Stimulated activated CD4-positive, alpha-beta T cell treated with anti-CD3 and anti-CD28 coated beads, Interleukin-1b, Interleukin-23, amount 100 ng/mL, for 1 hour (primary cell): ENCODE data around the gene QRICH1.
A peak's percentile ranks its signal among the peaks of the same experiment; 100 is the strongest.

ENCODE experiments used
- DNase-seq, 2 donors: peaks; one replicate each; pipeline ENCODE4 v3.0.0-alpha.2; 2020; ENCODE audit warnings: low read depth in 2 of 2

Gene QRICH1

DNA sequence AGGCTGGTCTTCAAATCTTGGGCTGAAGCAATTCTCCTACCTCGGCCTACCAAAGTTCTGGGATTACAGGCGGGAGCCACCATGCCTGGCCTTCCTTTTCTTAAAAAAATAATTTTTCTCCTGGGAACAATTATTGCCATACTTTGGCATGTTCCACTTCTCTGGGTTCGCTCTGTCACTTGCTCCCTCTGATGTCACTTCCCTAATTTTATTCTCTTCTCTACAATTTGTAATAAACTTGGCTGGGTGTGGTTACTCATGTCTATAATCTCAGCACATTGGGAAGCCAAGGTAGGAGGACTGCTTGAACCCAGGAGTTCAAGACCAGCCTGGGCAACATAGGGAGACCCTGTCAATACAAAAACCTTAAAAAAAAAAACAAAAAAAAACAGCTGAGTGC is 58.6 kb downstream of the QRICH1 start:
- DNase-seq = no peak

DNA sequence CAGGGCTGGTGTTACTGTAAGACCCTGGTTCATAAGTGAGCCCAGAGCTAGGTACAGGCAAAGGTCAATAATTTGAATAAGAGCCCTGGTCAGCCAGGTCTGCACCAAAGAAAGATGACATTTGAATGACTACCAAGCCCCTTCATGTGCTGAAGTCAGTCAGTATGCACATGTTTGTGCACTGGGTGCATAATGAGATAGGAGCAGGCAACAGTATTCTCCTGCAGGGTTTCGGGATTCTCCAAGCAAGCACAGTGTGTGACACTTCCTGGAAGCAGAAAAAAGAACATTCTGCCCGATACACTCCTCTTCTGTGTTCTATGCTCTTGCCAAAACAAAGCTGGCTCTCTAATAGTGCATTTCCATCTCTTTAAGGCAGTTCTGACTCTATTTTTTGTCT is 59.2 kb downstream of the QRICH1 start:
- DNase-seq = no peak

DNA sequence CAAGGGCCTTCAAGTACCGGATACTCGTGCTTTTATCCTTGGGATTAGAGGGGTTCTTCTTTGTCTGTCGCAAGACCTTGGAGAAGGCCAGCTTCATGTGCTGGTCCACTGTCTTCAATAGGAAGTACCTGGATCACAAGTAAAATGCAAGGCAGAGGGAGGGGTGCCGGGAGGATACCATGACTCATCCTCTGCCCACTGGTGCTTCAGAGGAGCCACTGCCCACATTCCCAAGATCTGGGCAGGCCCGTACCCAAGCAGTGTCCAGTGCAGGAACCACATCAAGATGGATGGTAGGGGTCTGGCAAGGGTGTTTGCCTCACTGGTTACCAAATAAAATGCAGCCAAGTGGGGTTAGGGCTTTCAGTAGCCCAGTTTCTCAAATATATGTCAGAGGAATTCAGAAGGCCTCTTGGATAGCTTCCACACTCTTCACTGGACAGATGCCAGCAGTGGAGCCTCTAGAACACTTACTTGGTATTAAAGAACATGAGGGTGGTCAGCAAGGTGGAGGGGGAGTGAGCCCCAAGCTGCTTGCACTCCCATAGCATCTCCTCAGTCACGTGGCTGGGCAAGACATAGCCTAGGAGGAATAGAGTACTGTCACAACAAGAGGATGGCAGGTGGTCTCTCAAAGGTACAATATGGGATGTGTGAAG is 61.1 kb downstream of the QRICH1 start:
- DNase-seq = no peak

DNA sequence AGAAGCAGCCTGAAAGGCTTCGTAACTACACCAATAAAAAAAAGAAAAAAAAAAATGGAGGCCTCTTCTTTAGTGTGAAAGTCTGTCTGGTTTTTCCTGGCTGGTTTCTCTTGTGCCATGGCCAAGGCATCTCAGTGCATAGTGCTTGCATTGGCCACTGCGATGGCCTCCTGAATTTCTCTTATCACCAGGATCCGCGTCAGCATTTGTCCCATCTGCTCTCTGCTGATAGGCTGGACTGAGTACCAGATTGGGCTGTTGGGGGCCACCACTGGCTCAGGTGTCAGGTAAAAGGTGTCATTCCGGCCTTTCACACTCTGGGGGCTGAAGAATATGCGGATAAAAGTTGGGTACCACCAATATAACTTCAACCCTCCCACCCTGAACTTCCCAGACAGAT is 63.5 kb downstream of the QRICH1 start:
- DNase-seq = no peak

DNA sequence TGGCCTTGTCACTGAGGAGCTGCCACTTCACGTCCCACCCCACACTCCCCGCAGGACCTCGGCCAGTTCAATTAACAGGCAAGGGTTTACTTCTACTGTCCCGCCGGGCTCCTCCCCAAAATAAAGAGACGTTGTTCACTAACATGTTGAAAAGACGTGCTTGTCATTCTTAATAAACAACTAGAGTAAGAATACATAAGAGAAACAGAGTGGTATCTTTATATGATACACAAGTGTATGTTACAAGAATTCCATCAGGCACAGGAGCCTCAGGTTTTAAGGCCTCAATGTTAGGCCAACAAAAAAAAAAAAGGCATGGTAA is 64.3 kb downstream of the QRICH1 start:
- no peak for DNase-seq

DNA sequence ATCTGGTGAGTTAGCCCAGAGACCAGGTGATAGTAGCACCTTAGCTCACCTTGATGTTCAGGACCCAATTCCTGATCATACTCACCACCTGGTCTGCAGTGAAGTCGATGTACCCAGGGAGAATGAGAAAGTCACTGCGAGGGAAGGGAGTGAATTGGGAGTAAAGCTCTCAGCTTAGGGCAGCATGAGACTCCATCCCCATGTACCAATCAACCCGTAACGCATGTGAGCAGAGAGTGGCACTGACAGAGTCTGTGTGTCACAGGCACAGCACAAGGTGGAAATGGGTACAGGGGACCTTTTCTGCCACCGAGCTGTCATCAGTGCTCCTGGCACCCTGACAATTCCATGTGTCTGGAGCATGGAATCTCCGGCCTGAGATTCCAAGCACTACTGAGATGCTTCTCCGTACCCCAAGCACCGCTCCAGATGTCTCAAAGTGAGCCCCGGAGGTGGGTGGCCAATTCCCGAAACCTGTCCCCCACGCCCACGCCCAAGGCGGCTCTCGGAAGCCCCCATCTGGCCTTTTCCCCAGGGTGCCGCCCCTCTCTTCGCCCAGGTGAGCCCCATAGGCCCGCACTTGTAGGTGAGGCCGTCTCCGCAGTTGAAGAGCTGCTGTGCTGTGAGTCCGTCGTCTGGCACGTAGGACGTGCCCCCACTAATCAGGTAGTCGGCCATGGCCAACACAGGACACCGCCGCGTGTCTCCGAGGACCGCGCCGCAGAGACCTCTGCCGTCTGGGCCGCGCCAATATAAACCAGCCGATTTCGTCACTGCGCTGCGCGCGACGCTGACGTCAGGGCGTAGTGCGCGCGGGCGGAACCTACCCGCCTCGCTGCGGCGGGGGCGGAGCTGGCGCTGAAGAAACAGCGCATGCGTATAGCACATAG is 65.0 kb downstream of the QRICH1 start, which contains the start of gene IMPDH2:
IMPDH2 (minus strand) TSS at position 726 of the 890 bp plus-strand sequence; CDS start at position 678, 48 bp downstream.
- peak; percentile 84 to 90 for DNase-seq

DNA sequence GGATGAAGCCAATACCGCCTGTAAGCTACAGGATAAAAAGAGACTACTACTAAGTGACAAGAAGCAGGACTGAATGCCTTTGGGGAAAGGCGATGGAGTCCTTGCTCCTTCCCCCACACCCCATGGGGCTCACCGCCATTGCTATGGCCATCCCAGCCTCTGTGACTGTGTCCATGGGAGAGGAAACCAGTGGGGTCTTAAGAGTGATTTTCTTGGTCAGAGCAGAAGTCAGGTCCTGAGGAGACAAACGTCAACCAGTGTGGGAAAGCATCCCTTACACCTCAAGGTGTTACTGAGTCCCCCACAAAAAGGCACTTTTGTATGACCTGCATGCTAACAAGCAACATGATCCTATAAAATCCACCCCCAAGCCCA is 65.6 kb downstream of the QRICH1 start:
- no peak for DNase-seq

DNA sequence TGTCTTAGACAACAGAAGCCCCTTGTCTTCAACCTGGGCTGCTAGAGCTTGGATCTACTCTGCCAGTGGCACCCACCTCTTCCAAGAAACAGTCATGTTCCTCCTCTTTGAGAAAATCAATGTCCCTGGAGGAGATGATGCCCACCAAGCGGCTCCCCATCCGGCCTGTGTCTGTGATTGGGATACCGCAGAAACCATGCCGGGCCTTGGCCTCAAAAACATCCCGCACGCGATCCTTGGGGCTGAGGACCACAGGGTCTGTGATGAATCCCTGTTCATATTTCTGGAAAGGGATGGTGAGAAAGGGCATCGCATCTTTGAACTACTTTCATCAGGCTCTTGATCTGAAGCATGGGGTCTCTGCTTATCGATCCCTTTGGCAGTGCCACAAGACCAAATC is 66.2 kb downstream of the QRICH1 start:
- DNase-seq = no peak

DNA sequence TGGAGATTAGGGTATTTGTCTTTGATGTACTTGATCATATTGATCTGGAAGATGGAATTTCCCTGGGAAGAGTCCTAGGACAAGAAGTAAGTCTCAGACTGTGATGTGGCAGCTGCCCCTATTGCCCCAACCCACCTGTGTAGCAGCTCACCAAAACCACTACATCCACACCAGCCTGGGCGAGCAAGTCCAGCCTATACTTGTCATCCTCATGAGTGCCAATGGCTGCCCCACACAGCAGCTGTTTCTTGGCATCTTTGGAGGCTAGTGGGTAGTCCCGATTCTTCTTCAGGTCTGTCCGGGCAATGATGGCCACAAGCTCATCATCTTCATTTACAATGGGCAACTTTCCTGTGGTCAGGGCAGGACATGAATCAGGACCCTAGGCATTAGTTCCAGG is 67.3 kb downstream of the QRICH1 start:
- DNase-seq = no peak

DNA sequence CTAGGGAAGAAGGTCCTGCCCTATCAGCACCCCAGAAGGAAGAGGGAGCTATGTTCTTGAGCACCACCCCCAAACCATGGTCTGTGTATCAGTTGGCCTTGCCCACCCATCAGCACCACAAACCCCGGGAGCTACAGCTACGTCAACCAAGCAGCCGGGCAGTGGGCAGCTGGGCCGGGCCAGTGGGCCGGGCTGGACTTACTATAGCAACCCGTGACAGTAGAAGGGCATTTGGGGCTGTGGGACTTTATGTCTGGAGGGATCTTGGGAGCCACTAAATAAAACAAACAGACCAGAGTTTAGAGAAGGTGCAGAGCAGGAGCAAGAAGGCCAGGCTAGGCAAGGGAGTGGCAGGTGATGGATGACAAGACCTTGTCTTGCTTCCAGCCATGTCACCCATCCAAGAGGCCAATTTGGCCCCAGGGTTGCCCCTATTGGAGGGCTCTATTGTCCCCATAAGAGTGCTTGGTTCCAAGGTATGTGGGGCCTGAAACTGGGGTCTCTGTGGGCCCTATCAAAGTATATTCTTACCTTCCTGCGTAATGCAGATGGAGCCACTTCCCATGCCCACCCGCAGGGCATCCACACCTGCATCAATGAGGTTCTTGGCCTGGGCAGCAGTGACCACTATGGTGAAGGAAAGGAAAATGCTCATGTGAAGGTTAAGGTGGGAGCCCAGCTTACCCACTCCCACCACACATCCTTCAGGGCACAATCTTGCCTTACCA is 67.9 kb downstream of the QRICH1 start:
- DNase-seq = no peak

DNA sequence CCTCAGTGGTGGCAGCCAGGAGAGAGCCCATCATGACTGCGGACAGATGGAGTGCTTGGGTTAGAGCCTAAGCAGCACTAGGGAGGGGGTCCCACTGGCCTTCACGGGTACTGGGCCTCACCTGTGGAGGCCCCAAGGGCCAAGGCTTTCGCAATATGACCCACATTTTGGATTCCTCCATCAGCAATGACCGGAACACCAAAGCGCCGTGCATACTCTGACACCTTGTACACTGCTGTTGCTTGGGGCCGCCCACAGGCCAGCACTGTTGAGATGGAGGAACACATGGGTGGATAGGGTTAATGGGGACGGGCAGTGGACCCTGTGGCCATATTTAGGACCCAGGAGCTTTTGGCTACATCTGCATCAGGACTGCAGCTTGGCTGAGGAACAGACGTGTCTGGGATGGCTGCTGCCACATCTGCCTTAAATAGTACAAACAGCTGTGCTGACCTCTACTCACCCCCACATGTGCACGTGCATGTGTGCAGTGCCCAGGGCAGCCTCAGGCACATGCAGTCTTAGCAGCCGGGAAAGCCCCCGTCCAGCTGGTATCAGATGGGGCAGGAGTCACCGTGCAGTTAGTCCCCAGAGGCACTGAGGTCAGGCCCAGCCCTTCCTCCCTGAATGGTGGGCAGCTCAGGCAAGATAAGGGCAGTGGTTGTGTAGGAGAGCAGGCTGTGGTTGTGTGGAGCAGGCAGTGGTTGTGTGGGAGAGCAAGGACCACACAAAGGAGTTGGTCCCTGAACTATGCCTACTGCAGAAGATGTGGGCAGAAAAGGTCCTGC is 68.7 kb downstream of the QRICH1 start:
- DNase-seq = no peak

DNA sequence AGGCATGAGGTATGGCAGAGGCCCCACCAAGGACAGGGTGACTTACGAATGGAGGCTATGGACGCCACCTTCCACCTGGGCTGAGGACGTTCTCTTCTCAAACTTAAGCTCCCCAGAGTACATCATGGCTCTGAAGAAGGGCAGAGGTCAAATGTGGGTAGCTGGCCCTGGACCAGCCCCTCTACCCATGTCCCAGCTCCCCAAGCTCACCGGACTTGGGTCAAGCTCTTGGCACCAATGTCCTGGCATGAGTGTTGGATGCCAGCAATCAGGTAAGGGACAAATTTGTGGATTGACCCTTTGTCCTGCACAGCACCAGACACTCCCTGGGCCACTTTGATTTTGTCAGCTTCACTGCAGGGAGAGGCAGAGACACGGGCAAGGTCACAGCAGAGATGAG is 69.4 kb downstream of the QRICH1 start:
- DNase-seq = no peak

DNA sequence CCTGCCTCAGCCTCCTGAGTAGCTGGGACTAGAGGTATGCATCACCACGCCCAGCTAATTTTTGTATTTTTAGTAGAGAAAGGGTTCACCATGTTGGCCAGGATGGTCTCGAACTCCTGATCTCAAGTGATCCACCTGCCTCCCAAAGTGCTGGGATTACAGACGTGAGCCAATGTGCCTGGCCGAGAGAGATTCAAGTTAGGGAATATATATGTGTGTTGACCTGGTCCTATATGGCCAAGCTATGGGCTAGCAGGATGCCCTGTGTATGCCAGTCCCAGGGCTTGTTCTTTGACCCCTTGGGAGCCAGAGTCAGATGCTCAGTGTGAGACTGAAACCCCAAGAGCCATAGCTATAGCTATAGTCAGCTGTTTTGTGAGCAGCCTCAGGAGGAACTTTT is 70.1 kb downstream of the QRICH1 start:
- DNase-seq = no peak

DNA sequence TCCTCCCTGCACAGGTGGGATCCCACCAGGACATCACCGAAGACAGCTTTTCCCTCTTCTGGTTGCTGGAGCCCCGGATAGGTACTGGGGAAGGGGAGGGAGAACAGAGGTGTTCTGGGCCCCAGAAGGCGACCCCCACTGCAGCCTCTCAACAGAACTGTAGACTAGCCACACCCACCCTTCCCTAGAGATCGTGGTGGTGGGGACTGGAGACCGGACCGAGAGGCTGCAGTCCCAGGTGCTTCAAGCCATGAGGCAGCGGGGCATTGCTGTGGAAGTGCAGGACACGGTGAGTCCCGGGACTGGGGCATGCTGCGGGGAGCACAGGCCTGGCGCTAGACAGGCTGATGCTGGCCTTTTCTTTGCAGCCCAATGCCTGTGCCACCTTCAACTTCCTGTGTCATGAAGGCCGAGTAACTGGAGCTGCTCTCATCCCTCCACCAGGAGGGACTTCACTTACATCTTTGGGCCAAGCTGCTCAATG is 71.1 kb downstream of the QRICH1 start:
- DNase-seq = no peak

DNA sequence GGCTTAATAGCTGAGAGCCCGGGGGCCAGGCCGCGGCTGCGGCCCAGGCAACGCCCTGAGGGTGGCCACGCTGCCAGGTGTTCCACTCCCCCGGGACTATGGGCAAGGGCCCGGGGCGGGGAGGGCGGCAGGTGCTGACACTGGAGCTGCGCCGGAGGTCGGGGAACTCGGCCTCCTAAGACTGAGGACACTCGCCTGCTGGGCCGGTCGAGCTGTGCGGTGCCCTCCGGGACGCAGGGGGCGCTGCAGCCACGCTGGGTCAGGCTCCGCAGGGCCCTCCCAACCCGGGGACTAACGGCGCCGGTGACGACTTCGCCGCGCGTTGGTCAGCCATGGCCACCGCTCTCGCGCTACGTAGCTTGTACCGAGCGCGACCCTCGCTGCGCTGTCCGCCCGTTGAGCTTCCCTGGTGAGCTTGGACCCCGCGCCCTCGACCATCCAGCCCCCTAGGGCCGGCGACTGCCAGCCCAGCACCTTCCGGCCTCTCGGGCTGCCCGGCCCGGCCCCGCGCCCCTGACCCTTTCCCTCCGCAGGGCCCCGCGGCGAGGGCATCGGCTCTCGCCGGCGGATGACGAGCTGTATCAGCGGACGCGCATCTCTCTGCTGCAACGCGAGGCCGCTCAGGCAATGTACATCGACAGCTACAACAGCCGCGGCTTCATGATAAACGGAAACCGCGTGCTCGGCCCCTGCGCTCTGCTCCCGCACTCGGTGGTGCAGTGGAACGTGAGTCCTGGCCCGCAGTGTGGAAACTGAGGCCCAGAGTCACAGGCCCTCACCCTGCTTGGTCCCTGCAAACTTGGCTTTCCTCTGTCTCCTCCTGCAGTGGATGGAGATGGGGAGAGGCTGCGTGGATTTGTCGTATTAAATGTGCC is 71.8 kb downstream of the QRICH1 start, which contains the start of gene NDUFAF3:
NDUFAF3 (plus strand) TSS at position 309 of the 875 bp plus-strand sequence; CDS start at position 333, 24 bp downstream.
- peak; percentile 77 to 88 for DNase-seq

DNA sequence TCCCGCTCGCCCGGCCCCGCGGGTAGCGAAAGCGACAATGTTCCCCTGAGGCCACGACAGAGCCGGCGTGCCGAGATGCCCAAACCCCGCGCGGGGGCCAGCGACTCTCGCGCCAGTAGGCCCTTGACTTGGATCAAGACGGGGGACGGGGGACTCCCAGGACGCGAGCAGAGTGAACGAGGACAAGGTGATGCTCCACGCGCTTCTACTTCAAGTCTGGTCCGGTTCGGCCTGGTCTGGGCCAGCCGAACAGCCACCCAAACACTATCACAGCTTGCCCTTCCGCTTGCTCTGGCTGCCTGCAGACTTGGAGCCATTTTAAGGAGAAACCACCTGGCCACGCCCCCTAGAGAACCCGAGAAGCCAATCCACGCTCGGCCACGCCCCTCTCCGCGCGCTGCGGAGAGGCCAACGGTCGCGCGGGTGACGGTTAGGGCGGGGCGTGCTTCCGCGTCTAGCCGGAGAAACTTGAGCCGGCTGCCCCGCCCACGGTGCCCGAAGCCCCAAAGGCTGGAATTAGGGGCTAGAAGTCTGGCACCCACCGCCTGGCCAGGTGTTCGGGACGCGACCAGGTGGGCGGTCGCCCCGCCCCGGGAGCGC is 72.6 kb downstream of the QRICH1 start:
- DNase-seq = peak; percentile 95 to 97

DNA sequence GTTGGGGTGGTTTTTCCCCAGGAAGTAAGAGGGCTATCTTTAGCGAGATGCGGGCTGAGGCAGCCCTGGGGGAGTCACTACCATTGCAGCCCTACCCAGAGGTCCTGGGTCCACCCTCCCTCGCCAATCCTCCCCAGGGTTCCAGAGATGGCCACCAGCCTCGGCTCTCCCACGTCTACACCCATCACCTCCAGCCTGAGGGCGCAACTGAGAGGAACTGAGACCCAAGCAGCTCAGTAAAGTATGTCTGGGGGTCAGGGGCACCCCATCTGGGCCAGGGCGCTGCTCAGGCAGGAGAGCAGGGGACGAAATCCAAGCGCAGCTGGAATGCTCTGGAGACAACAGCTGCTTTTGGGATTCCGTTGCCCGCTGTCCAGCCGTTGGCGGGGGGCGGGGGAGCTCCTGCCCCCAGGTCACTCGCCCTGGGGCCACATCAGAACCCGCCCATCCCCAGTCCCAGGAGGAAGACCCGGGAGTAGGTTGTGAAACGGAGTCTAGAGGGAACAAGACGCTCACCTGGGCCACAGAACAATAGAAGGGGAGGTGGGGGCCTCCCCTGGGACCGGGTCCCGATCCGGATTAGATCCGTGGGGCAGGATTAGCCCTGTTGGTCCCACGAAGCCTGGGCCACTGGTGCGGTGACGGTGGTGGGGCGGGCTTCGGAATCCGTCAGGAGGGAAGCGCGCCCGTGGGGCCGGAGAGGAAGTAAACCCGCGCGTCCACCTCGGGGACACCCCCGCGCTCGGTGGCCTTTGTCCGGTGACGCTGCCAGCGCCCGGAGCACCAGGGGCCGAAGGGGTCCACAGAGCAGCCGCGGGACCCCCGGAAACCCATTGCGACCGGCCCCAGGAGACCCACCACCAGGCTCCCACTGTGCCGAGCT is 73.3 kb downstream of the QRICH1 start:
- DNase-seq = no peak

DNA sequence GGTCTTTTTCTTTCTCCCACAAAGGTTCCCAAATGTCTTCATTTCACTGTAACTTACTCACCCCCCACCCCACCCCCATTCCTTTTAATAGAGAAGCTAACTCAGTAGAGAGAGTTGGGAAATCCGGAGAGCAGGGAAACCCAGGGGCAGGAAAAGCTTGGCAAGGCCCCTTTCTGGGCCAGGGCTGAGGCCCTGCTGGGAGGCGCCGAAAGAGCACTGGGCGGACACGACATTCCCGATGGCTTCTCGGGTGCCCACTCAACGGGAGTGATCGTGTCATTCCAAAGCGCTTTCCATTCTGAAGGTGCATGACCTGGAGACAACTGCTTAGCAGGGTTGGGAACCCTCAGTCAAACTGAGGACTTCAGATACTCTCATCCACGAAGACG is 73.9 kb downstream of the QRICH1 start:
- DNase-seq = no peak

DNA sequence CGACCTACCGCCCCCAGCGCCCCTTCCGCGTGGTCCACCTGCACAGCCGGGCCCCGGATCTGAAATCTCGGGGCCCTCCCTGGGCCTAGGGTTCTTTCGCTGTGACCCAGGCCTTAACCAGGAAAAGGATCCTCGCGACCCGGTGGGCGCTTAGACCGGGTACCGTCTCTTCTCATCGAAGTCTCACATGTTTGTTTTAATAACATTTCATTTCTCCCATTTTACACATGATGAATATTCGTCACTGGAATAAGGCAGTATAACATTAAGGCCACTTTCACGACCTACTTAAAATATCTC is 75.2 kb downstream of the QRICH1 start:
- no peak for DNase-seq
